GM12891 (cell line): Measurements from ENCODE around the gene NSD1.

Experiments
- PAX5 ChIP-seq: IDR thresholded peaks from 2 replicates; pipeline ENCODE4 v1.6.1; 2011; ENCODE audit warnings: low read length, moderate library complexity, mild to moderate bottlenecking; ENCODE audit not compliant: insufficient read depth, severe bottlenecking
- POLR2A ChIP-seq: IDR thresholded peaks from 2 replicates; pipeline ENCODE4 v1.6.1; 2011; ENCODE audit warnings: low read depth, low read length, control low read depth
- POLR2AphosphoS5 ChIP-seq: IDR thresholded peaks from 2 replicates; pipeline ENCODE4 v1.6.1; 2011; ENCODE audit warnings: low read depth, low read length, control low read depth
- POU2F2 ChIP-seq: IDR thresholded peaks from 2 replicates; pipeline ENCODE4 v1.6.1; 2011; ENCODE audit warnings: low read depth, mild to moderate bottlenecking, control low read depth, low read length, moderate library complexity
- TAF1 ChIP-seq: IDR thresholded peaks from 2 replicates; pipeline ENCODE4 v1.6.1; 2011; ENCODE audit warnings: low read depth, low read length, control low read depth

DNA sequence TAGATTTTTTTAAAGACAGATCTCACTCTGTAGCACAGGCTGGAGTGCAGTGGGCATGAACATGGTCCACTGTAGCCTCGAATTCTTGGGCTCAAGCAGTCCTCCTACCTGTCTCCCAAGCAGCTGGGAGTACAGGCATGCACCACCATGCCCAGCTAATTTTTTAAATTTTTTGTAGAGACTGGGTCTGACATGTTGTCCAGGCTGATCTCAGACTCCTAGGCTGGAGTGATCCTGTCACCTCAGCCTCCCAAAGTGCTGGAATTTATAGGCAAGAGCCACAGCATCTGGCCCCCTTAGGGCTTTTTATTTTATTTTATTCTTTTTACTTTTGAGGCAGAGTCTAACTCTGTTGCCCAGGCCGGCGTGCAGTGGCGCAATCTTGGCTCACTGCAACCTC, 56.4 kb downstream of the NSD1 start:
- TF ChIP-seq POLR2A: no peak
- no peak for TF ChIP-seq POLR2AphosphoS5
- TF ChIP-seq PAX5: no peak
- TF ChIP-seq POU2F2: no peak
- no peak for TF ChIP-seq TAF1
